Activated effector memory CD4-positive, alpha-beta T cell treated with anti-CD3 and anti-CD28 coated beads, Interleukin-2, amount 50 U/mL, for 16 hours (primary cell): ENCODE data around the gene WWP2.
"Not testable (repeated sequence)": the region's sequence is repeated elsewhere in the genome, so short reads cannot be mapped to it uniquely, and the experiment has no call there.

Experiments
- DNase-seq: peaks from one replicate; pipeline ENCODE4 v3.0.0-alpha.2; 2020

Gene WWP2

GRCh38 chr16:69931631-69932030 lies 169.5 kb downstream of the WWP2 start:
- DNase-seq = no peak

- no peak for DNase-seq
Measured at GRCh38 chr16:69932228-69932627, 170.1 kb downstream of the WWP2 start.

GRCh38 chr16:69932691-69933392 lies 170.7 kb downstream of the WWP2 start:
- DNase-seq = no peak

- DNase-seq = no peak
Measured at GRCh38 chr16:69934044-69934443, 171.9 kb downstream of the WWP2 start.

- DNase-seq = no peak
Measured at GRCh38 chr16:69934751-69935150, 172.6 kb downstream of the WWP2 start.

- DNase-seq = no peak
Measured at GRCh38 chr16:69935278-69935711, 173.2 kb downstream of the WWP2 start.

- no peak for DNase-seq
Measured at GRCh38 chr16:69935740-69936139, 173.6 kb downstream of the WWP2 start.

- DNase-seq = no peak
Measured at GRCh38 chr16:69936252-69936651, 174.1 kb downstream of the WWP2 start.

- DNase-seq = no peak
Measured at GRCh38 chr16:69936751-69937211, 174.6 kb downstream of the WWP2 start.

GRCh38 chr16:69937465-69937951 lies 175.4 kb downstream of the WWP2 start:
- DNase-seq = no peak

GRCh38 chr16:69938981-69939820 lies 177.1 kb downstream of the WWP2 start:
- DNase-seq = no peak

GRCh38 chr16:69939821-69940585 lies 177.9 kb downstream of the WWP2 start:
- DNase-seq = no peak

- DNase-seq = no peak
Measured at GRCh38 chr16:69940676-69941075, 178.5 kb downstream of the WWP2 start.

- no peak for DNase-seq
Measured at GRCh38 chr16:69941251-69942098, 179.3 kb downstream of the WWP2 start.

GRCh38 chr16:69942099-69942491 lies 180.0 kb downstream of the WWP2 start:
- DNase-seq = no peak

- no peak for DNase-seq
Measured at GRCh38 chr16:69942627-69943170, 180.6 kb downstream of the WWP2 start.

- DNase-seq = not testable (repeated sequence)
Measured at GRCh38 chr16:69943241-69944036, 181.3 kb downstream of the WWP2 start.

- DNase-seq = not testable (repeated sequence)
Measured at GRCh38 chr16:69950411-69950810, 188.3 kb downstream of the WWP2 start.

- not testable (repeated sequence) for DNase-seq
Measured at GRCh38 chr16:69951017-69951671, 189.0 kb downstream of the WWP2 start, which contains the start of gene CLEC18A. TSS of gene CLEC18A (plus strand) at chr16:69951334. CDS start at chr16:69951367, 33 bp downstream.

- not testable (repeated sequence) for DNase-seq
Measured at GRCh38 chr16:69951672-69952031, 189.5 kb downstream of the WWP2 start.
